HG03469 (cell line): ENCODE measurements around the gene C12orf76.

Experiments
- ATAC-seq: cut with Tn5 transposase; IDR thresholded peaks from one replicate; pipeline ENCODE4 v1.9.1; 2021; ENCODE audit warnings: mild to moderate bottlenecking, moderate library complexity, moderate number of reproducible peaks; ENCODE audit not compliant: unreplicated experiment

C12orf76 gene

DNA sequence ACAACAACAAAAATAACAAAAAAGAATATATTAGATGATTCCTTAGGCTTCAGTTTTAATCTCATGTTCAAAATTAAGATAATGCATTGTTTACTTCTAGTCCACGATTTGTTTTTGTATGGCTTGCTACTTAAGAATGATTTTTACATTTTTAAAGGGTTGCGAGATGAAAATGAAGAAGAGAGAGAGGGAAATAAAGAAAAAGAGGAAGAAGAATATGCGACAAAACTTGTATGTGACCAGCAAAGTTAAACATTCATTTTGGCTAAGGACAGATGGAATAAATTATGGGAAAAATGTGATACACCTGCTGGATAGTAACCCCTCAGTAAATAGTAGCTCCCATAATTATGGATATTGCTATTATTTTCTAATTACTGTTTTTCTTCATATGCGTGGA, 50.9 kb downstream of the C12orf76 start:
- ATAC-seq: no peak

DNA sequence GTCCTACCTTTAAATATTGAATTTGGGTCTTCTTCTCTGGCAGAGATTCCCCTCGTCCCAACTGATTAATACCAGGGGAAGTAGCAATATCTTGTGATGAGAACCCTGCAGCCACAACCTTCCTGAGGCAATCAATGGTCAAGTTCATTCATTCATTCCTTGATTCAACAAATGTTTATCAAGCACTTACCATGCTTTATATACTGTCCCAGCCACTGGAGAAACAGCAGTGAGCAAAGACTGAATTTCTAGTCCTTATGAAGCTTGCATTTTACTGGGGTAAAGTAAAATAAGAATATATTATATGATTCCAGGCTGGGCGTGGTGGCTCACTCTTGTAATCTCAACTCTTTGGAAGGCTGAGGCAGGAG, 51.9 kb downstream of the C12orf76 start:
- no peak for ATAC-seq

DNA sequence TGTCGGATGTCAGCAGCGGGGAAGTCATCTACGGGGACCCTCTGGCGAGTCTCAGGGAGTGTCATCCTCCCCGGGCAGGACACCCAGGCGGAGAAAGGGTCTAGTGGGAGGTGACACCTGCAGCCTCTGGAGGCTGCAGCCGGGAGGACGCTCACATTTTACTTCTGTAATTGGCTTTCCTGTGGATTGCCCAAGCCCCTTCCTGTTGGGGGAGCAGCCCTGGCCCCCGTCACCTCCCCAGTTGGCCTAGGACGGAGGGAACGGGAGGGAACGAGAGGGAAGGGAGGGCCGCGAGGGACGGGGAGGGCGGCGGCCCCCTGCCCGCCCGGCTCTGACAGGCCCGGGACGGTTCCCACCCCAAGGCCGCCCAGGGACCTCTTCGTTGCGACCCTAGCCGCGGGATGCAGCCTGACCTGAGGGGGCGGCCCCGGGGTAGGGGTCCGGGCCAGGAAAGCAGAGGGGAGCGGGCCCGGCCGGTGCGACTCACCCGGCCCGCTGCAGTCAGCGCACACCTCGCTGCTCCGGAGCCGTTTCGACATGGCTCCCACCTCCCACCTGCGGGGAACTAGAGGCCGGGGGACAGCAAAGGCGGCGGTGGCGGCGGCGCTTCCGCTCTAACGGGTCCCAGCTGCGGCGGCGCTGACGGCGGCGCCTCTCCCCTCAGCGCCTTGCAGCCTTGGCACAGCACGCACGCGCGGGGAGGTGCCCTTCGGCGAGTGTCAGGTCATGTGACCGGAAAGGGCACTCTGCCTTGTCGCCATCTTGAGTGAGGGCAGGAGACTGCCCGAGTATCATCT, 52.4 kb downstream of the C12orf76 start, which contains the start of gene GIT2:
Gene GIT2, minus strand, starts transcription at position 683 of the 797 bp plus-strand sequence. Its CDS starts 144 bp downstream, at position 539.
- ATAC-seq: peak; percentile 62

DNA sequence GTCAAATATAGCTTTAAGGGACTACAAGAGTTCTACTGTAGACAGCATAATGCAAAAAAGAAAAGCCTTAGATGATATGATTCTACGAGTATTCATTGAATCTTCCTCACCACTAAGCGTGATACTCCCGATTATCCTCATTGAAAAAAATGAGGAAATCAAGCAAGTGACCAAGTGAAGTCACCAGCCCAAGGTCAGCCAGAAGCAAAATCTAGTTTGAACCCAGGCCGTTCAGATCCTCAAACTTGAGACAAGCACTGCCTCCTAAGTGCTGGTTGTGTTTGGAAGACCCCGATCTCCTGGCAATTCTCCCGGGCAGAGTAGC, 53.0 kb downstream of the C12orf76 start:
- ATAC-seq: no peak

DNA sequence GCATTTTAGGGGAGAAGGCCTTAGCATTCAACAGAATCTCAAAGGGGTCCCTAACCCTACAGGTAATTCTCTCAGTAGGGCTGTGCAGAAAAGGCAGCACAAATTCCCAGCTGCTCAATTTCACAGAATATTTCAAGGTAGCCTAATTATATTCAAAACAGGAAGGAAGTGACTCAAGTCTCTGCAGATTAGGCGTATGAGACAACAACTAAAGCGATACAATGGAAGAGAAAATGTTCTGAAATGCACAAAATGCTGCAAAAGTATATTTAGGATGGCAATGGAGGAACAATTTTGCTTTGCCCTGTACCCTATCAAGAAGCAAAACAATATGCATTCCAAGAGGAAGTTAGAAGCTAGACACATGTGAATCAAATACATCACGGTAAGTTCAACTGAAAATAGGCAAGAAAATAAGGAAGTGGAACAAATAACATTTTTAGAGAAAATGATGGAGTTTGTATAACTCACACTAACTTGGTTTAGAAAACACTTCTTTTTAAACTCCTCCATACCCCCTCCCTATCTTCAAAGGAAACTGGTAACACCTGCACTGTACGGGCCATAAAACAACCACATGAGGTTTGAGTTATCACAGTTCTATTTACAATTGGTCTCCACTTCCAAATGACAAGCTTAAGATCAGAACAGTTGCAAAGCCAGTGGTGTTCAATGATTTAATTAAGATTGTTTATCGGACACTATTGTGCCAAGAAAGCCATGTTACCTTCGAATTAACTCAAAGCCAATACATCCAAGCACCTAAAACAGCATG, 53.7 kb downstream of the C12orf76 start:
- no peak for ATAC-seq

DNA sequence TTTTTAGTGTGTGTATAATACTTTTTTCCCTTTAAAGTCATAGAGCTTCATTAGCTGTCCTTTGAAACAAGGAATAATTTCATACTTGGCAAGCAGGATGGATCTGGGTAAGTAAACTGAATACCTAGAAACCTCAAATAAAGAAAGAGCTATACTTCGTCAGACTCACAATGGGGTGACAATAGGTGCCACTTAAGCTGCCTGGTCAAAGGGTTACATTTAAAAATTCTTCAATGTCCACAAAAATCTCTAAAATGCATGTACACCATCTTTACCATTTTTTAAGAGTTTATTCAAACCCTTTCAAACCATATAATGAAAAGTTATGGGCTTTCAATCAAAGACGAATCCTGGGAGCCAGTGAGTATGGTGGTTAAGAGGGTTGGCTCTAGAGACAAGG, 55.2 kb downstream of the C12orf76 start:
- ATAC-seq: no peak

DNA sequence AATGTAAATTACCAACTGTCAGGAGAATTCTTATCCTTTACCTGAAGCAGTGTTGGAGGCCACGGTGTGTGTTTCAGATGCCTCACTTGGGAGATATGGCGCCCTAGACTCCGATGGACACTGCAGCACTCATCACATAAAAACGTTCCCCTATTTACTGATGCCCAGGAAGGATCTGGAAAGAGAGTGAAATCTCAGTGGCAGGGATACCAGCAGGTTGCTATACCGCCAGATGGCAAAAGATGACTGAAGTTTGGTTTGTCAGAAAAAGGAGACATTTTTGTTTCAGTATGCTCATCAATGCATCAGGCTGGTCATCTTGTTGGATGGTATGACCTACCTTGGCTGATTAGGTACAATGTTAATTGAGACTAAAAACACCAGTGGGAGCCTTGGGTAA, 56.7 kb downstream of the C12orf76 start:
- ATAC-seq: no peak
